ENCODE data around the gene C1QTNF3. TPM values are rescaled to one million over a fixed set of nuclear protein-coding genes. Genes with fewer than 3 reads are reported as not detected.

C1QTNF3 gene
- total RNA-seq, 2 experiments from 2014 or later: 1.3 to 1.4 TPM

DNA sequence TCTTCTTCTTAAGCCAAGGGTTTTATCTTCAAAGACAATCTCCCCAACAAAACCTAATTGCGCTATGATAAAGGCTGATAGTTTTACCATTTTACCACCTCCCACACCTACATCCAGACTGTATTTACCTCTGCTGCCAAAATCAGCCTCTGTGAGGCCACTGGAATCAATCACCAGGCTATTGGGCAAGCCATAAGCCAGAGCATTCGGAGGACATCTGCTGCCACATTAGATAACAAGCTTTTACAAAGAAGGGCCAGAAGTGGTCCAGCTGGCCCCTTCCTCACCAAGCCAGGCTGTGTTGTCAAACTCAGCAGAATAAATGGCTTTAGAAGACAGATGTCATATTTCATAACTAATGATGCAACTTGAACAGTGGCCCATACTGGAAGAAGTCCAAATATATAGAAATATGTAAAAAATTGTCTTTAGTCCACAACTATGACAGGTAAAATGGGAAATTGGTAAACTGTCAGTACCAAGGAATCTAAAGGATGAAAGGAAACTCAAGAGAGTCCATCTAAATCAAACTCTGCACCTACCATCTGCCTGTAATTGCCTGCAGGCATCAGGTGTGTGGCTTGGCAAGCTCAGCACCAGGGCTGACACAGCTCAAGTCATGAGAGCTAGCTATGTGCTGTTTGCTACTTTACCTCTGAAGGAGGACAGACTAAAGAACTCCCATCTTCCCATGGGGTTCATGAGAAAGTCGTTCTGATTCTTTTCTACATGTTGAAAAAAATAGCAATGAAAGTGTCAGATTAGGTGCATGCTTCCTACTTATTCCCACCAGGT is 74.6 kb downstream of the C1QTNF3 start:
- H3K27ac Mint-ChIP-seq: no peak overlapping the region
- intact Hi-C loops (cut with micrococcal nuclease): no loop called here
- TF ChIP-seq, protein P1, sequence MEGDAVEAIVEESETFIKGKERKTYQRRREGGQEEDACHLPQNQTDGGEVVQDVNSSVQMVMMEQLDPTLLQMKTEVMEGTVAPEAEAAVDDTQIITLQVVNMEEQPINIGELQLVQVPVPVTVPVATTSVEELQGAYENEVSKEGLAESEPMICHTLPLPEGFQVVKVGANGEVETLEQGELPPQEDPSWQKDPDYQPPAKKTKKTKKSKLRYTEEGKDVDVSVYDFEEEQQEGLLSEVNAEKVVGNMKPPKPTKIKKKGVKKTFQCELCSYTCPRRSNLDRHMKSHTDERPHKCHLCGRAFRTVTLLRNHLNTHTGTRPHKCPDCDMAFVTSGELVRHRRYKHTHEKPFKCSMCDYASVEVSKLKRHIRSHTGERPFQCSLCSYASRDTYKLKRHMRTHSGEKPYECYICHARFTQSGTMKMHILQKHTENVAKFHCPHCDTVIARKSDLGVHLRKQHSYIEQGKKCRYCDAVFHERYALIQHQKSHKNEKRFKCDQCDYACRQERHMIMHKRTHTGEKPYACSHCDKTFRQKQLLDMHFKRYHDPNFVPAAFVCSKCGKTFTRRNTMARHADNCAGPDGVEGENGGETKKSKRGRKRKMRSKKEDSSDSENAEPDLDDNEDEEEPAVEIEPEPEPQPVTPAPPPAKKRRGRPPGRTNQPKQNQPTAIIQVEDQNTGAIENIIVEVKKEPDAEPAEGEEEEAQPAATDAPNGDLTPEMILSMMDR (IDR thresholded peaks at IDR 0.05): no peak
- DNase-seq (no peak), ATAC-seq (no peak)
- H3K4me1 Mint-ChIP-seq (ENCODE audit: low read depth): peaks cover 16% of the 10 kb centered on the region
- H3K9me3 Mint-ChIP-seq: no peaks in the 10 kb centered on the region
- H3K4me3 Mint-ChIP-seq: no peak overlapping the region
- H3K27me3 Mint-ChIP-seq: no peaks in the 10 kb centered on the region
- CTCF ChIA-PET: interaction anchor here (1.2 to 3.3 kb wide), 8 partner anchors 8 to 533 kb away, joined by 3 to 26 read pairs (median 12); partner anchors contain the start of gene RXFP3
- POLR2A ChIA-PET: no interaction called here
- no peaks in the 10 kb centered on the region for H3K36me3 Mint-ChIP-seq (ENCODE audit: low read depth)

Other genes starting within 250 kb of the C1QTNF3 start
- not detected for gene ADAMTS12, start 151.2 kb downstream of the C1QTNF3 start, total RNA-seq
- not detected for gene RXFP3, start 106.8 kb downstream of the C1QTNF3 start, total RNA-seq
- gene SLC45A2, start 58.5 kb downstream of the C1QTNF3 start, total RNA-seq: not detected
- 1 to 10 TPM; 6.5 to 7.7 TPM for gene AMACR, start 35.2 kb downstream of the C1QTNF3 start, total RNA-seq

Measured in activated CD8-positive, alpha-beta T cell treated with anti-CD3 and anti-CD28 coated beads for 36 hours (primary cell).